Esophagus muscularis mucosa (tissue), 4 donors: Measurements from ENCODE around the gene RUSF1.
"Not testable (repeated sequence)": the region's sequence is repeated elsewhere in the genome, so short reads cannot be mapped to it uniquely, and the experiment has no call there.

ENCODE experiments used
- EP300 ChIP-seq: sonication (generic); formaldehyde crosslinking; IDR thresholded peaks from one replicate; pipeline ENCODE4 v1.6.1; 2017; ENCODE audit warnings: antibody characterized with exemption
- POLR2A ChIP-seq: fragments of 450-650 bp; IDR thresholded peaks from one replicate; pipeline ENCODE4 v1.6.1; 2017; ENCODE audit warnings: antibody characterized with exemption, moderate library complexity, mild to moderate bottlenecking, low read depth
- POLR2AphosphoS5 ChIP-seq, 2 donors: sonication (generic); formaldehyde crosslinking; IDR thresholded peaks; one replicate each; pipeline ENCODE4 v1.6.1; 2017; ENCODE audit warnings: antibody characterized with exemption in 2 of 2
- TF ChIP-seq, protein P1 (sequence below), 3 experiments: fragments of 200-600 bp in 2 of 3; fragments of 450-650 bp in 1 of 3; sonication (generic) in 2 of 3; IDR thresholded peaks; one replicate each; pipeline ENCODE4 v1.5.1; 2017 to 2019; ENCODE audit warnings: antibody characterized with exemption in 3 of 3, mild to moderate bottlenecking in 2 of 3, moderate library complexity in 1 of 3

DNA sequence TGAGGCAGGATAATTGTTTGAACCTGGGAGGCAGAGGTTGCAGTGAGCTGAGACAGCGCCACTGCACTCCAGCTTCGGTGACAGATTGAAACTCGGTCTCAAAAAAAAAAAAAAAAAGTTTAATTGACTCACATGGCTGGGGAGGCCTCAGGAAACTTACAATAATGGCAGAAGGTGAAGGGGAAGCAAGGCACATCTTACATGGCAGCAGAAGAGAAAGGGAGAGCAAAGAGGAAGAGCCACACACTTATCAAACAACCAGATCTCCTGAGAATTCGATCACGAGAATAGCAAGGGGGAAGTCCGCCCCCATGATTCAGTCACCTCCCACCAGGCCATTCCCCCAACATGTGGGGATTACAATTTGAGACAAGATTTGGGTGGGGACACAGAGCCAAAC lies 62.3 kb downstream of the RUSF1 start:
- TF ChIP-seq, protein P1, sequence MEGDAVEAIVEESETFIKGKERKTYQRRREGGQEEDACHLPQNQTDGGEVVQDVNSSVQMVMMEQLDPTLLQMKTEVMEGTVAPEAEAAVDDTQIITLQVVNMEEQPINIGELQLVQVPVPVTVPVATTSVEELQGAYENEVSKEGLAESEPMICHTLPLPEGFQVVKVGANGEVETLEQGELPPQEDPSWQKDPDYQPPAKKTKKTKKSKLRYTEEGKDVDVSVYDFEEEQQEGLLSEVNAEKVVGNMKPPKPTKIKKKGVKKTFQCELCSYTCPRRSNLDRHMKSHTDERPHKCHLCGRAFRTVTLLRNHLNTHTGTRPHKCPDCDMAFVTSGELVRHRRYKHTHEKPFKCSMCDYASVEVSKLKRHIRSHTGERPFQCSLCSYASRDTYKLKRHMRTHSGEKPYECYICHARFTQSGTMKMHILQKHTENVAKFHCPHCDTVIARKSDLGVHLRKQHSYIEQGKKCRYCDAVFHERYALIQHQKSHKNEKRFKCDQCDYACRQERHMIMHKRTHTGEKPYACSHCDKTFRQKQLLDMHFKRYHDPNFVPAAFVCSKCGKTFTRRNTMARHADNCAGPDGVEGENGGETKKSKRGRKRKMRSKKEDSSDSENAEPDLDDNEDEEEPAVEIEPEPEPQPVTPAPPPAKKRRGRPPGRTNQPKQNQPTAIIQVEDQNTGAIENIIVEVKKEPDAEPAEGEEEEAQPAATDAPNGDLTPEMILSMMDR (IDR thresholded peaks at IDR 0.05), result not testable (repeated sequence)
- not testable (repeated sequence) for TF ChIP-seq POLR2A; POLR2AphosphoS5 (IDR thresholded peaks at IDR 0.05); EP300
